Stimulated activated CD8-positive, alpha-beta memory T cell treated with anti-CD3 and anti-CD28 coated beads, Interleukin-7, amount 100 ng/mL, for 48 hours (primary cell): ENCODE results near the gene RIN3.

Source experiments
- DNase-seq, 2 donors: peaks; one replicate each; pipeline ENCODE4 v3.0.0-alpha.2; 2020; ENCODE audit warnings: low read depth in 1 of 2; ENCODE audit errors: extremely low read depth in 1 of 2

The RIN3 gene

GRCh38 chr14:92644970-92645515 lies 131.5 kb downstream of the RIN3 start:
- no peak for DNase-seq

DNA sequence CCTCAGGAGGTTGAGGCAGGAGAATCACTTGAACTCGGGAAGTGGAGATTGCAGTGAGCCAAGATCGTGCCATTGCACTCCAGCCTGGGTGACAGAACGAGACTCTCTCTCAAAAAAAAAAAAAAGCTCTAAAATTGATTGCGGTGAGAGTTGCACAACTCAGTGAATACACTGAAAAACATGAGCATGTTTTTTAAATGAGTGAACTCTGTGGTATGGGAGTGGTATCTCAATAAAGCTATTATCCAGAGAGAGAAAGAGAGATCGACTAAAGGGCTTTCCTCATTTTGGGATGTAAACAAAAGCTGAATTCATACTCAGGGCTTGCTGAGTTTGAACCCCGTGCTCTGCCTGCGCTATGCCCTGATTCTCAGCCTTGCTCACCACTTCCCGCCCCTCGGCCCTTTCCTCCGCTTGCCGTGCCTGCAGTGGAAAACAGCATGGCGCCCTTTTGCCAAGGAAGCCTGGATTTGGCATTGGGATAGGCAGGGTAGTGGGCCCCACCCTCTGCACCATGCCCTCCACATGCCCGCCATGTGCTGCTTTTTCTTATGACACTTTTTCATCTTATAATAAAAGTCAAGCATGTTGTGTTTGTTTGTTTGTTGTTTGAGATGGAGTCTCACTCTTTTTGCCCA lies 132.4 kb downstream of the RIN3 start:
- DNase-seq, result no peak

DNA sequence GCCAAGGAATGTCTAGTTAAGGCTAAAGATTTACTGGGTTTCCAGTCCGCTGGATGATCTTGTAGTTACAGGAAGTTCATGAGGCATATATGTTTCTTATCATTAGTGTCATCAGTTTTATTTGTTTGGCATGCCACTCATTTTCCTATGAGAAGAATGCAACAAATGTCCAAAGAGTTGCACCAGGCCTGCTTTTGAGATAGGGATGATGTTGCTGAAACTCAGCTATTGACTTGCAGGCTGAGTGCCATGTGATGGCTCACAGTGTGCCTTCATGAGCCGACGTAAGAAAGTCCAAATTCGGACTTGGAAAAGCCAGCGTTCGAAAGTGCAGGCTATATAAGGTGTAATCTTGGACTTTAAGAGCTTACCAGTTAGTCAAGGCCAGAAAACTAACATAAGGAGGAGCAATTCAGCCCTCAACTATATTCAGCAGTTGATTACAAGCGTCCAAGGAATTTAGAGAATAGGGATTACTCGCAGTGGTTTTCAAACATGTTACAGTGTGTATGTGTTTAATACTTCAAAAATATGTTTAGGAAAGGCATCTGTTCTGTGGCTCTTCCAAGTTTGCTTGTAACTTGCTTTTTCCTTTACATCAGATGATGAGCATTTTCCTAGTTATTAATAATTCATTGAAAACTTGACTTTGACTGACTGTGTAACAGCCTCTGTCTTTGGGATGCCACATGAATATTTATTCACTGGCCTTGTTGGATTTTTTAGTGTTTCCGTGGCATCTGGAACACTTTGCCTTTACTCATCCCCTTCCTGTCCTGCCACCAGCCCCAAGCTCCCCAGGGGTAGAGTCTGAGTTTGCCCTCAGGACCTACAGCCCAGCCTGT lies 133.6 kb downstream of the RIN3 start:
- no peak for DNase-seq

- DNase-seq, result no peak
These were observed 134.3 kb downstream of the RIN3 start for GRCh38 chr14:92647797-92648279.

- no peak for DNase-seq
These were observed 135.5 kb downstream of the RIN3 start for GRCh38 chr14:92649066-92649465.

GRCh38 chr14:92649934-92650545 lies 136.5 kb downstream of the RIN3 start:
- no peak for DNase-seq

- no peak for DNase-seq
These were observed 137.1 kb downstream of the RIN3 start for GRCh38 chr14:92650581-92651105.

DNA sequence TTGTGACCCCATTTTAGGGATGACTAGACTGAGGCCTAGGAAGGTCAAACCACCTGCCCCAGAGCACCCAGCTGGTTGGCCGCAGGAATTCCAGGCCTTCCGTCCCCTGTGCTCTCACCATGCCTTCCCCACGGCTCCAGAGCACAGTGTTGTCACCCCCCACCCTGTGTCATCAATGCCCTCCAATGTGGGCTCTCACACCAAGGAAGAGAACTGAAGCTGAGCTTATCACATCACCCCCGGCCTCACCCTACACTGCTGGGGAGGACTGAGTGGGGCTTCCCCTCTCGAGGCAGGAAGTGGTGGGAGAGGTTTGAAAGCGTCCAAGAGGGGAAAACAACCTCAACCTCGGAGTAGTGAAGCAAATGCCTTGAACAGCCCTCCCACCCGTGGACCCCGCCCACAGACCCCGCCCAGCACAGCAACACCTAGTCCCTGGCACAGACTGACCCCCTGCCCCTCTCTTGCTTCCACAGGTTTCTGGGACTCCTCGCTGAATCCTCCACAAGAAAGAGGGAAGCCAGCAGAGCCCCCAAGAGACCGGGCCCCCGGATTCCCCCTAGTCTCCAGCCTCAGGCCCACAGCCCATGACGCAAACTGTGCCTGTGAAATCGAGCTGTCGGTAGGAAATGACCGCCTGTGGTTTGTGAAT lies 137.7 kb downstream of the RIN3 start:
- DNase-seq, result peak; percentile 72 to 88

GRCh38 chr14:92651758-92652406 lies 138.3 kb downstream of the RIN3 start:
- no peak for DNase-seq

GRCh38 chr14:92652413-92653151 lies 139.0 kb downstream of the RIN3 start:
- no peak for DNase-seq

DNA sequence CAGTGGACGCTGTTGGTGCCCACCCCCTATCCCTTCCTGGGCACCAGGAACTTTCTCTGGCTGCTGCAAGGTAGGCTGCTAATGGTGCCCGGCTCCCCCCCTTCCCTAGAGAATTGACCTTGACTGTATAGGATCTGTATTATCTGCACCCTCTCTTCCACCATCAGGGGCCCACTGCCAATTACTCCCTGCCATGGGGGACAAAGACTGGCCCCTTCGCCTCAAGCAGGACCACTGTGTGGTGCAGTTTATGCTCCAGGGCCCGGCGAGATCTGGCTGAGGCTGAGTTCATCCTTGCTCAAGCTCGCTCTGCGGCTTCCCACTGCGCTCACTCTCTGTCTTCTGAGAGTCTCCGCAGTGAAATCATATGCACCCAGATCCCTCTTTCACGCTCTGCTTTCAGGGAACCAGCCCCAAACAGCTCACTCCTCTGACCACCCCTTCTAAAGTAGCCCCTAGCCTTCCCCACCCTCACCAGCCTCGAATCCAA lies 139.6 kb downstream of the RIN3 start:
- DNase-seq, result no peak

GRCh38 chr14:92654239-92654901 lies 140.8 kb downstream of the RIN3 start:
- no peak for DNase-seq

GRCh38 chr14:92655419-92656201 lies 142.0 kb downstream of the RIN3 start:
- no peak for DNase-seq

GRCh38 chr14:92656306-92657081 lies 142.9 kb downstream of the RIN3 start:
- no peak for DNase-seq

DNA sequence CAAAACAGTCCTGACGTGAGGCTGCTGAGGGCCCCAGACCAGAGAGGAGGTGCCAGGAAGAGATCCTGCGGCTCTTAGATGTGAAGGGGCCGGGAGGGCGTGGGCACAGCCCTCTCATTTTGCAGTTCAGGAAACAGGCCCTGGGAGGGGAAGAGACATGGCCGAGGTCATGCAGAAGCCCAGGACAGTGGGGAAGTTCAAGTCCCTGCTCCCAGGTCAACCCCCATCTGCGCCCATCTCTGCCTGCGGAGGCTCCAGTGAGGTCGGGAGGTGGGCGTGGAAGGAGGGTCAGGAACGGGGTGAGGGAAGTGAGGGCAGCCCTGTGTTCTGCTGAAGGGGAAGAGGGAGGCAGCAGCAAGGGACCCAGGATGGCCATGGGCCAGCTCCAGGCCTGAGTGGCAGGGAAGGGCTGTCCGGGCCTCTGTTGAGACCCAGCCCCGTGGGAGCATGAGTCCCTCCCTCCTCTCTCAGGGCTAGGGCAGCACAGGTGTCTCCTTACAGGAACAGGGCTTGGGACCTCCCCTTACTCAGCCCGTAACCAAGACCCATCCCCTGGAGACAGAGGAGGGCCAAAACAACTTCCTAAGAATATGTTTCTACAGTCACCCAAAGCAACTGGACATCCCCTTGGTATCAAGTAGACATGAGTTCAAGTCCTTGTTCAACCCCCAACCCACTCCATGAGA lies 144.0 kb downstream of the RIN3 start:
- no peak for DNase-seq

- DNase-seq, result no peak
These were observed 144.6 kb downstream of the RIN3 start for GRCh38 chr14:92658160-92658559.

GRCh38 chr14:92658684-92659083 lies 145.1 kb downstream of the RIN3 start:
- no peak for DNase-seq
